ENCODE data around the gene PNMA8B.

GRCh38 chr19:46452186-46452585, 43.5 kb downstream of the PNMA8B start:
- TF ChIP-seq CTCF (IDR thresholded peaks at IDR 0.05; ENCODE audit: low read depth, low read length) (no peak), EZH2phosphoT487 (IDR thresholded peaks at IDR 0.05; ENCODE audit: low read depth) (no peak)
